Type B pancreatic cell (in vitro differentiated cells): ENCODE results near the gene MLN. TPM values are rescaled to one million over a fixed set of nuclear protein-coding genes. Genes with fewer than 3 reads are reported as not detected.

ENCODE experiments used
- DNase-seq: peaks from one replicate; pipeline ENCODE4 v3.0.0; 2021; ENCODE audit warnings: mixed read lengths; ENCODE audit not compliant: unreplicated experiment; ENCODE audit errors: extremely low spot score
- H3K27ac Mint-ChIP-seq: 2 replicates; pipeline ENCODE4 v1.8.0; 2021; ENCODE audit warnings: mild to moderate bottlenecking, mixed read lengths
- H3K27me3 Mint-ChIP-seq: 2 replicates; pipeline ENCODE4 v1.8.0; 2021; ENCODE audit warnings: mixed read lengths
- H3K36me3 Mint-ChIP-seq: 2 replicates; pipeline ENCODE4 v1.8.0; 2021; ENCODE audit warnings: mixed read lengths
- H3K4me1 Mint-ChIP-seq: one replicate; pipeline ENCODE4 v1.8.0; 2021; ENCODE audit warnings: mixed read lengths; ENCODE audit not compliant: unreplicated experiment
- H3K4me3 Mint-ChIP-seq: 2 replicates; pipeline ENCODE4 v1.8.0; 2021; ENCODE audit warnings: mild to moderate bottlenecking, mixed read lengths
- H3K9me3 Mint-ChIP-seq: 2 replicates; pipeline ENCODE4 v1.8.0; 2021; ENCODE audit warnings: mixed read lengths
- total RNA-seq: library from RNA; stranded (reverse); gene quantifications from 2 replicates; pipeline ENCODE4 v1.2.1, GENCODE V29; 2021; ENCODE audit warnings: low replicate concordance
- TF ChIP-seq, protein P1 (sequence below): fragments of 200-600 bp; sonication (generic); conservative IDR thresholded peaks from 2 replicates; pipeline ENCODE4 v1.5.0; 2021; ENCODE audit warnings: antibody characterized with exemption, mild to moderate bottlenecking

Gene MLN
- total RNA-seq, 1 donor from 2014 or later, result 0.65 TPM

- no peak for DNase-seq
- H3K9me3 Mint-ChIP-seq, result no peaks in the 10 kb centered on the region
- no peak overlapping the region for H3K4me3 Mint-ChIP-seq
- peaks cover 43% of the 10 kb centered on the region for H3K27me3 Mint-ChIP-seq
- H3K27ac Mint-ChIP-seq, result no peak overlapping the region
- H3K4me1 Mint-ChIP-seq, result peaks cover 33% of the 10 kb centered on the region
- no peaks in the 10 kb centered on the region for H3K36me3 Mint-ChIP-seq
- TF ChIP-seq, protein P1, sequence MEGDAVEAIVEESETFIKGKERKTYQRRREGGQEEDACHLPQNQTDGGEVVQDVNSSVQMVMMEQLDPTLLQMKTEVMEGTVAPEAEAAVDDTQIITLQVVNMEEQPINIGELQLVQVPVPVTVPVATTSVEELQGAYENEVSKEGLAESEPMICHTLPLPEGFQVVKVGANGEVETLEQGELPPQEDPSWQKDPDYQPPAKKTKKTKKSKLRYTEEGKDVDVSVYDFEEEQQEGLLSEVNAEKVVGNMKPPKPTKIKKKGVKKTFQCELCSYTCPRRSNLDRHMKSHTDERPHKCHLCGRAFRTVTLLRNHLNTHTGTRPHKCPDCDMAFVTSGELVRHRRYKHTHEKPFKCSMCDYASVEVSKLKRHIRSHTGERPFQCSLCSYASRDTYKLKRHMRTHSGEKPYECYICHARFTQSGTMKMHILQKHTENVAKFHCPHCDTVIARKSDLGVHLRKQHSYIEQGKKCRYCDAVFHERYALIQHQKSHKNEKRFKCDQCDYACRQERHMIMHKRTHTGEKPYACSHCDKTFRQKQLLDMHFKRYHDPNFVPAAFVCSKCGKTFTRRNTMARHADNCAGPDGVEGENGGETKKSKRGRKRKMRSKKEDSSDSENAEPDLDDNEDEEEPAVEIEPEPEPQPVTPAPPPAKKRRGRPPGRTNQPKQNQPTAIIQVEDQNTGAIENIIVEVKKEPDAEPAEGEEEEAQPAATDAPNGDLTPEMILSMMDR, result no peak
Measured at GRCh38 chr6:33802186-33802958, 1.4 kb downstream of the MLN start.

GRCh38 chr6:33801611-33802010, 2.2 kb downstream of the MLN start:
- Mint-ChIP-seq H3K27ac (no peak overlapping the region), H3K36me3 (no peaks in the 10 kb centered on the region), H3K4me1 (peaks cover 32% of the 10 kb centered on the region), H3K9me3 (no peaks in the 10 kb centered on the region), H3K27me3 (peaks cover 37% of the 10 kb centered on the region), H3K4me3 (no peak overlapping the region)
- TF ChIP-seq, protein P1, result no peak
- no peak for DNase-seq

DNA sequence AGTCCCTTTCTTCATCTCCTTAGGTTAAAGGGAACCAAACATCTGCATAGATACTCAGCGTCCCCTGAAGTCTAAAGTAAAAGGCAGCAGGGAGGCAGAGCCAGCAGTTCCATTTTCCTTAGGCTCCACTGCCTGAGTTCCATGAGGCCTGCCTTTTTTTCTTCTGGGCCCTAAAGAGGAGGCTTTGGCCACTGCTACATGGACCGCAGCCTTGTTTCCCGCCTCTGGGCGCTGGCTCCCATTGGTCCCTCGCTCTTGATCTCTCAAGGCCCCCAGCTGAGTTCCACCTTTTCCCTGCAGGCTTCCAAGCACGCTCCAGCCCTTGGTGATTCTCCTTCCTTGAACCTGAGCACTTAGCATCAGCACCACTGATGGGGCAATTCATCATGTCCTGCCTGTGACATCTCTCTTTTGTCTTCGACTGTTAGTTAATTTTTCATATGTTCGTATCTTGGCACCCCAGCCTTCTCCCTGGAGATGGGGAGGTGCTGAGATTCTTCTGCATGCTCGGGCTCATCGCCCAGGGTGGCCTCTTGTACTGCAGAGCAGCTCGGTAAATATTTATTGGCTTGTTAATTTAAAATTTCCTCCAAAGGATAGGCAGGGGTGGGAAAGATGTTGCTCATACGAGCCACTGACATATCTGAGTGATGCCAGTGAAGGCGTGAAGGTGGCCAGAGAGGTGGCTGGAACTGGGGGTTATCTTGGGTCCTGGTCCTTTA, 3.4 kb downstream of the MLN start:
- H3K27ac Mint-ChIP-seq, result no peak overlapping the region
- H3K36me3 Mint-ChIP-seq, result no peaks in the 10 kb centered on the region
- no peaks in the 10 kb centered on the region for H3K9me3 Mint-ChIP-seq
- H3K4me3 Mint-ChIP-seq, result no peak overlapping the region
- TF ChIP-seq, protein P1, result no peak
- no peak for DNase-seq
- H3K27me3 Mint-ChIP-seq, result peaks cover 31% of the 10 kb centered on the region
- peaks cover 30% of the 10 kb centered on the region for H3K4me1 Mint-ChIP-seq

GRCh38 chr6:33799454-33800113, 4.2 kb downstream of the MLN start:
- DNase-seq, result no peak
- H3K27me3 Mint-ChIP-seq, result peaks cover 26% of the 10 kb centered on the region
- H3K4me1 Mint-ChIP-seq, result peaks cover 31% of the 10 kb centered on the region
- H3K36me3 Mint-ChIP-seq, result no peaks in the 10 kb centered on the region
- H3K9me3 Mint-ChIP-seq, result no peaks in the 10 kb centered on the region
- H3K4me3 Mint-ChIP-seq, result no peak overlapping the region
- TF ChIP-seq, protein P1, result no peak
- H3K27ac Mint-ChIP-seq, result no peak overlapping the region

DNA sequence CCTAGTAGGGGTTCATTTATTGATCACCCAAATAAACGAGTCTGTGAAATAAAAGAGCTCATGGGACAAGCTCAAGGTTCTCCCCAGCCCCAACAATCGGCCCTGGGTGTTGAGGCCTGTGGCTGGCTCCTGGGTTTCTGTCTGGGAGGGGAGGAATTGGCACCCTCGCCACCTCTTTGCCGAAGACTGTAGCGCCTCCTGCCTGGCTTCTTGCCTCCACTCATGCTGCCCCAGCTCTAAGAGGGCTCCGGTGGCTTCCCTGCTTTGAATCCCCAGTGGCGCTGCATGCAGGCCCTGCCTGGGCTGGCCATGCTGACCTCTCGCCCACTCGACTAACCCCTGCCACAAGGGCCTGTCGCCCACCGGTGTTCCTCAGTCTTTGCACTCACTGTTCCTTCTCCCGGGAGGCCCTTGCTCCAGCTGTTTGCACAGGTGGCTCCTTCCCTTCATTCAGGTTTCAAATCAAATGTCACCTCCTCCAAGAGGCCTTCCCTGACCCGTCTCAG, 5.4 kb downstream of the MLN start:
- Mint-ChIP-seq H3K27me3 (peaks cover 25% of the 10 kb centered on the region), H3K4me3 (no peak overlapping the region), H3K4me1 (peaks cover 28% of the 10 kb centered on the region), H3K27ac (no peak overlapping the region), H3K36me3 (no peaks in the 10 kb centered on the region), H3K9me3 (no peaks in the 10 kb centered on the region)
- no peak for DNase-seq
- TF ChIP-seq, protein P1, result no peak
